Body of pancreas (tissue), 4 donors: Measurements from ENCODE around the gene LOX. TPM values are rescaled to one million over a fixed set of nuclear protein-coding genes. Genes with fewer than 3 reads are reported as not detected.

ENCODE experiments used
- ATAC-seq: fragments of 150-250 bp; one replicate; pipeline ENCODE4 v1.9.1; 2016
- DNase-seq, 4 donors: peaks; one replicate each; pipeline ENCODE4 v3.0.0-alpha.2; 2019
- H3K27ac ChIP-seq, 4 donors: fragments of 200-600 bp; sonication (generic); 1 replicate in 3 of 4; 2 replicates in 1 of 4; pipeline versions ENCODE4 v1.5.1 to v1.6.1; 2016 to 2019; ENCODE audit warnings: mild to moderate bottlenecking in 1 of 4, mixed read lengths in 1 of 4, moderate library complexity in 1 of 4
- H3K27me3 ChIP-seq, 2 donors: fragments of 200-600 bp; sonication (generic); one replicate each; pipeline ENCODE4 v1.6.0; 2016; ENCODE audit warnings: mild to moderate bottlenecking in 1 of 2
- H3K36me3 ChIP-seq, 2 donors: fragments of 200-600 bp; sonication (generic); replicated peaks in 1 of 2; 2 replicates each; pipeline ENCODE4 v1.5.1; 2016; ENCODE audit warnings: low read depth in 2 of 2; ENCODE audit not compliant: insufficient read depth in 1 of 2
- H3K4me1 ChIP-seq: fragments of 200-600 bp; sonication (generic); one replicate; pipeline ENCODE4 v1.6.0; 2016
- H3K4me3 ChIP-seq, 2 donors: fragments of 200-600 bp; sonication (generic); 1 replicate in 1 of 2; 2 replicates in 1 of 2; pipeline ENCODE4 v1.5.1; 2016 to 2019
- H3K9me3 ChIP-seq, 3 donors: fragments of 200-600 bp; sonication (generic); 1 replicate in 2 of 3; 2 replicates in 1 of 3; pipeline ENCODE4 v1.5.1; 2016
- CTCF ChIP-seq, 7 experiments: fragments of 450-650 bp in 4 of 7; fragments of 200-600 bp in 3 of 7; sonication (generic) in 3 of 7; IDR thresholded peaks; one replicate each; pipeline ENCODE4 v1.5.1; 2016 to 2019; ENCODE audit warnings: antibody characterized with exemption in 7 of 7
- POLR2A ChIP-seq, 3 donors: fragments of 450-650 bp; IDR thresholded peaks; one replicate each; pipeline ENCODE4 v1.6.1; 2016; ENCODE audit warnings: antibody characterized with exemption in 3 of 3, mild to moderate bottlenecking in 2 of 3
- WGBS, 2 donors: methylation state at CpG; one replicate each; pipeline ENCODE4 v1.1.5; 2017; 5-methylcytosine and 5-hydroxymethylcytosine counted together
- intact Hi-C: fragments of 100-400 bp; cut with DNase I; formaldehyde crosslinking; loops from one replicate; pipeline ENCODE4 v1.15.1; 2023
- total RNA-seq, 2 donors: library from RNA; depleted of rRNA; stranded (reverse); fragments of >200 nt; gene quantifications; one replicate each; pipeline ENCODE4 v1.1.0, GENCODE V29; 2016

Gene LOX
- total RNA-seq, 2 donors from 2014 or later: 6.6 to 14.0 TPM

- Histone ChIP-seq H3K27ac (no peak overlapping the region), H3K4me3 (no peak overlapping the region), H3K36me3 (no peaks in the 10 kb centered on the region), H3K27me3 (no peaks in the 10 kb centered on the region), H3K9me3 (no peaks in the 10 kb centered on the region), H3K4me1 (no peaks in the 10 kb centered on the region)
- intact Hi-C loops: no loop called here
- ATAC-seq (no peak), DNase-seq (no peak)
- TF ChIP-seq CTCF (IDR thresholded peaks at IDR 0.05) (no peak), POLR2A (IDR thresholded peaks at IDR 0.05) (no peak)
- 64 to 68% methylated on average over 5 of the region's 5 CpGs for WGBS, 2 donors
Observed at GRCh38 chr5:122111460-122111859, 33.4 kb upstream of the LOX start.

DNA sequence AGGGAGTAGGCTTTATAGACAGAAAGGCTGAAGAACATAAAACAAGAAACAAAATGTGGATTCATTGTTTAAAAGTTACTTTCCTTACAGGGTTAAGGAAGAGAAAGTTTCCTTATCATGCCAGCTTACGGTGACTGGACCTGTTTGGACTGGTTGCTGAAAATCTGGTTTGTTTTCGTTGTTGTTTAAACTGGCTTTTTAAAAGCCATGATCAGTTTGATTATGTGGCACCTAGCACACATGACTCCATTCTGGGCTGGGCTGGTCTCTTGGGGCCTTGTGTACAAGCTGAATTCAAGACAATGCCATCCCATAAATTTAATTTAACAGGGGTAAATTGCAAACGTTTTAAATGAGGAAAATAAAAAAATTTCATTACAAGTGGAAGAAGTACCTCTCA lies 32.9 kb upstream of the LOX start:
- Histone ChIP-seq H3K4me1 (no peaks in the 10 kb centered on the region), H3K4me3 (no peak overlapping the region), H3K27me3 (no peaks in the 10 kb centered on the region), H3K36me3 (no peaks in the 10 kb centered on the region), H3K27ac (no peak overlapping the region), H3K9me3 (no peaks in the 10 kb centered on the region)
- intact Hi-C loops: no loop called here
- WGBS, 2 donors: 21 to 28% methylated on average over 3 of the region's 3 CpGs
- no peak for ATAC-seq
- DNase-seq: no peak
- TF ChIP-seq POLR2A (IDR thresholded peaks at IDR 0.05) (no peak), CTCF (IDR thresholded peaks at IDR 0.05) (no peak)

- DNase-seq (no peak), ATAC-seq (no peak)
- H3K4me3 ChIP-seq: no peak overlapping the region
- intact Hi-C loops: no loop called here
- no peaks in the 10 kb centered on the region for H3K9me3 ChIP-seq
- H3K4me1 ChIP-seq: no peaks in the 10 kb centered on the region
- no peaks in the 10 kb centered on the region for H3K36me3 ChIP-seq
- H3K27ac ChIP-seq: no peak overlapping the region
- WGBS, 2 donors: 78 to 80% methylated on average over 4 of the region's 4 CpGs
- TF ChIP-seq CTCF (IDR thresholded peaks at IDR 0.05) (no peak), POLR2A (IDR thresholded peaks at IDR 0.05) (no peak)
- no peaks in the 10 kb centered on the region for H3K27me3 ChIP-seq
Observed at GRCh38 chr5:122107016-122107415, 29.0 kb upstream of the LOX start.

GRCh38 chr5:122105909-122106308 lies 27.9 kb upstream of the LOX start:
- no peaks in the 10 kb centered on the region for H3K4me1 ChIP-seq
- no peaks in the 10 kb centered on the region for H3K9me3 ChIP-seq
- DNase-seq (no peak), ATAC-seq (no peak)
- no peak overlapping the region for H3K4me3 ChIP-seq
- 58 to 73% methylated on average over 2 of the region's 2 CpGs for WGBS, 2 donors
- no peak overlapping the region for H3K27ac ChIP-seq
- TF ChIP-seq POLR2A (IDR thresholded peaks at IDR 0.05) (no peak), CTCF (IDR thresholded peaks at IDR 0.05) (no peak)
- no peaks in the 10 kb centered on the region for H3K27me3 ChIP-seq
- intact Hi-C loops: no loop called here
- H3K36me3 ChIP-seq: no peaks in the 10 kb centered on the region

GRCh38 chr5:122102825-122103224 lies 24.8 kb upstream of the LOX start:
- TF ChIP-seq POLR2A (IDR thresholded peaks at IDR 0.05) (no peak), CTCF (IDR thresholded peaks at IDR 0.05) (no peak)
- Histone ChIP-seq H3K4me3 (no peak overlapping the region), H3K27me3 (no peaks in the 10 kb centered on the region), H3K36me3 (no peaks in the 10 kb centered on the region), H3K27ac (no peak overlapping the region), H3K4me1 (no peaks in the 10 kb centered on the region), H3K9me3 (no peaks in the 10 kb centered on the region)
- intact Hi-C loops: no loop called here
- 71 to 76% methylated on average over 1 of the region's 1 CpG for WGBS, 2 donors
- ATAC-seq: no peak
- DNase-seq: no peak
